ENCODE data around the gene TBC1D22A. TPM values are rescaled to one million over a fixed set of nuclear protein-coding genes. Genes with fewer than 3 reads are reported as not detected.

Gene TBC1D22A
- total RNA-seq, 1 experiment from 2014 or later: 20.9 TPM

GRCh38 chr22:47068626-47068996 lies 306.2 kb downstream of the TBC1D22A start:
- DNase-seq (ENCODE audit: low read depth, low spot score): no peak
- H3K9ac ChIP-seq (ENCODE audit: low read length): no peak overlapping the region
- TF ChIP-seq CEBPB (IDR thresholded peaks at IDR 0.05; ENCODE audit: low read depth) (no peak), EZH2phosphoT487 (IDR thresholded peaks at IDR 0.05; ENCODE audit: borderline replicate concordance) (no peak), RAD21 (IDR thresholded peaks at IDR 0.05; ENCODE audit: low read depth) (no peak), SIN3A (IDR thresholded peaks at IDR 0.05; ENCODE audit: low read depth) (no peak), ZBTB33 (IDR thresholded peaks at IDR 0.05; ENCODE audit: extremely low read depth, insufficient replicate concordance, low read length) (no peak), TCF7L2 (IDR thresholded peaks at IDR 0.05; ENCODE audit: borderline replicate concordance, extremely low read depth, insufficient read depth, insufficient read length) (no peak), POLR2A (IDR thresholded peaks at IDR 0.05; ENCODE audit: borderline replicate concordance, extremely low read depth, insufficient read depth, insufficient read length) (no peak), FOSL1 (IDR thresholded peaks at IDR 0.05; ENCODE audit: low read depth) (no peak)
- H4K20me1 ChIP-seq (ENCODE audit: insufficient read depth): no peaks in the 10 kb centered on the region
- H3K4me3 ChIP-seq (replicated peaks in 1 of 2; ENCODE audit: low read depth in 1 of 2, low read length in 2 of 2): no peak overlapping the region
- ChIA-PET POLR2A (no interaction called here), RAD21 (ENCODE audit: low non-redundant PET in 1 of 2, low total read pairs in 2 of 2, uncharacterized antibody in 2 of 2, unreplicated experiment in 2 of 2) (no interaction called here), CTCF (no interaction called here)
- no peaks in the 10 kb centered on the region for H3K9me3 ChIP-seq (ENCODE audit: control insufficient read depth in 1 of 2, insufficient read depth in 1 of 2, low read depth in 1 of 2, low read length in 2 of 2)
- no peak overlapping the region for H3K27ac ChIP-seq (ENCODE audit: low read depth, low read length)
- no peak for ATAC-seq
- no peaks in the 10 kb centered on the region for H3K27me3 ChIP-seq (ENCODE audit: insufficient read depth, low read length)
- H3K9me2 ChIP-seq (ENCODE audit: insufficient read depth): no peaks in the 10 kb centered on the region
- H3K4me1 ChIP-seq (ENCODE audit: control insufficient read depth in 1 of 2, insufficient read depth in 2 of 2, low read length in 2 of 2): no peaks in the 10 kb centered on the region
- intact Hi-C loops (cut with micrococcal nuclease): no loop called here
- BruUV-seq (replicated peaks): no TSS peak
- no peaks in the 10 kb centered on the region for H3K36me3 ChIP-seq (ENCODE audit: control insufficient read depth in 1 of 2, insufficient read depth in 2 of 2, low read length in 2 of 2)
- H3K4me2 ChIP-seq (ENCODE audit: low read length): no peak overlapping the region
- H2AFZ ChIP-seq (ENCODE audit: low read depth, low read length, poor library complexity, severe bottlenecking): no peak overlapping the region
- H3K79me2 ChIP-seq (ENCODE audit: insufficient read depth, low read length): no peaks in the 10 kb centered on the region

- no peak overlapping the region for H3K4me3 ChIP-seq (replicated peaks in 1 of 2; ENCODE audit: low read depth in 1 of 2, low read length in 2 of 2)
- no peaks in the 10 kb centered on the region for H3K36me3 ChIP-seq (ENCODE audit: control insufficient read depth in 1 of 2, insufficient read depth in 2 of 2, low read length in 2 of 2)
- POLR2A ChIA-PET: interaction anchor here (0.7 kb wide), 1 partner anchor 144 kb away, joined by 3 read pairs; no protein-coding TSS in a partner anchor
- no peak overlapping the region for H3K4me2 ChIP-seq (ENCODE audit: low read length)
- H3K9me3 ChIP-seq (ENCODE audit: control insufficient read depth in 1 of 2, insufficient read depth in 1 of 2, low read depth in 1 of 2, low read length in 2 of 2): no peaks in the 10 kb centered on the region
- no peaks in the 10 kb centered on the region for H3K9me2 ChIP-seq (ENCODE audit: insufficient read depth)
- DNase-seq (ENCODE audit: low read depth, low spot score) (no peak), ATAC-seq (no peak)
- CTCF ChIA-PET: no interaction called here
- intact Hi-C loops (cut with micrococcal nuclease): no loop called here
- no peak overlapping the region for H3K27ac ChIP-seq (ENCODE audit: low read depth, low read length)
- no peak overlapping the region for H3K9ac ChIP-seq (ENCODE audit: low read length)
- TF ChIP-seq SRF (IDR thresholded peaks at IDR 0.05; ENCODE audit: low read depth) (no peak), EZH2phosphoT487 (IDR thresholded peaks at IDR 0.05; ENCODE audit: borderline replicate concordance) (no peak)
- TF ChIP-seq, protein P1, sequence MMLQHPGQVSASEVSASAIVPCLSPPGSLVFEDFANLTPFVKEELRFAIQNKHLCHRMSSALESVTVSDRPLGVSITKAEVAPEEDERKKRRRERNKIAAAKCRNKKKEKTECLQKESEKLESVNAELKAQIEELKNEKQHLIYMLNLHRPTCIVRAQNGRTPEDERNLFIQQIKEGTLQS (IDR thresholded peaks at IDR 0.05): no peak
- H4K20me1 ChIP-seq (ENCODE audit: insufficient read depth): no peaks in the 10 kb centered on the region
- H2AFZ ChIP-seq (ENCODE audit: low read depth, low read length, poor library complexity, severe bottlenecking): no peak overlapping the region
- no peaks in the 10 kb centered on the region for H3K4me1 ChIP-seq (ENCODE audit: control insufficient read depth in 1 of 2, insufficient read depth in 2 of 2, low read length in 2 of 2)
- RAD21 ChIA-PET (ENCODE audit: low non-redundant PET in 1 of 2, low total read pairs in 2 of 2, uncharacterized antibody in 2 of 2, unreplicated experiment in 2 of 2): no interaction called here
- BruUV-seq (replicated peaks): no TSS peak
- H3K79me2 ChIP-seq (ENCODE audit: insufficient read depth, low read length): no peaks in the 10 kb centered on the region
- H3K27me3 ChIP-seq (ENCODE audit: insufficient read depth, low read length): no peaks in the 10 kb centered on the region
Measured at GRCh38 chr22:47069270-47069669, 306.8 kb downstream of the TBC1D22A start.
